AG04449 (cell line): Measurements from ENCODE around the gene NUP155.

Source experiments
- CTCF ChIA-PET: fragments of 350-600 bp; formaldehyde crosslinking; extraction: SDS; loops from one replicate; lab custom pipeline; 2021; ENCODE audit warnings: antibody characterized with exemption; lab: Yijun Ruan, JAX
- POLR2A ChIA-PET: fragments of 400-600, 350-600 bp; formaldehyde crosslinking; extraction: SDS; loops from one replicate; lab custom pipeline; 2020; ENCODE audit warnings: antibody characterized with exemption, inconsistent platforms; lab: Yijun Ruan, JAX
- DNase-seq: peaks from one replicate; pipeline ENCODE4 v3.0.0-alpha.2; 2010; ENCODE audit warnings: low read depth, low spot score
- H3K4me3 ChIP-seq: 2 replicates; pipeline ENCODE4 v1.5.1; 2011; ENCODE audit warnings: low read depth, mild to moderate bottlenecking, control low read depth, low read length
- TF ChIP-seq, protein P1 (sequence below): IDR thresholded peaks from one replicate; pipeline ENCODE4 v1.5.1; 2011; ENCODE audit warnings: mild to moderate bottlenecking, moderate library complexity, low read length, control low read depth, inconsistent platforms; ENCODE audit not compliant: insufficient read depth; ENCODE audit errors: missing control alignments

Gene NUP155

DNA sequence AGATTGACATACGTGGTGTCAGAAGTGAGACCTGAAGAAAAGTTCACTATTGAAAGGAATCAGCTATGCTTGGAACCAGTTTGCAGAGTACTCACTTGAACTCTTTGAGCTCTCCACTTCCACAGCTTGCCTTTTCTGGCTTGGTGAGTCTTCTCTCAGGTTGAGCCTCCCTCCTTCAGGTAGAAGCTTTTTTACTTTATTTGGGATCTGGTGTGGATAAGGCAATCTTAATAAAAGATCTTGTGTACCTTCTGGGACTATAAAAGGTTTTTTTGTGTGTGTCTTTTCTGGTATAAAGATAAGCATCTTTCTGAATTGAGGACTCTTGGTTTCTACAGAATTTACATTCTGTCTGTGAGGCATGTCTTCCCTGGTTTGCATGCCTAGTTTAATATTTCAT is 116.3 kb downstream of the NUP155 start:
- no peak for DNase-seq
- H3K4me3 ChIP-seq = no peak overlapping the region
- POLR2A ChIA-PET = no interaction called here
- TF ChIP-seq, protein P1, sequence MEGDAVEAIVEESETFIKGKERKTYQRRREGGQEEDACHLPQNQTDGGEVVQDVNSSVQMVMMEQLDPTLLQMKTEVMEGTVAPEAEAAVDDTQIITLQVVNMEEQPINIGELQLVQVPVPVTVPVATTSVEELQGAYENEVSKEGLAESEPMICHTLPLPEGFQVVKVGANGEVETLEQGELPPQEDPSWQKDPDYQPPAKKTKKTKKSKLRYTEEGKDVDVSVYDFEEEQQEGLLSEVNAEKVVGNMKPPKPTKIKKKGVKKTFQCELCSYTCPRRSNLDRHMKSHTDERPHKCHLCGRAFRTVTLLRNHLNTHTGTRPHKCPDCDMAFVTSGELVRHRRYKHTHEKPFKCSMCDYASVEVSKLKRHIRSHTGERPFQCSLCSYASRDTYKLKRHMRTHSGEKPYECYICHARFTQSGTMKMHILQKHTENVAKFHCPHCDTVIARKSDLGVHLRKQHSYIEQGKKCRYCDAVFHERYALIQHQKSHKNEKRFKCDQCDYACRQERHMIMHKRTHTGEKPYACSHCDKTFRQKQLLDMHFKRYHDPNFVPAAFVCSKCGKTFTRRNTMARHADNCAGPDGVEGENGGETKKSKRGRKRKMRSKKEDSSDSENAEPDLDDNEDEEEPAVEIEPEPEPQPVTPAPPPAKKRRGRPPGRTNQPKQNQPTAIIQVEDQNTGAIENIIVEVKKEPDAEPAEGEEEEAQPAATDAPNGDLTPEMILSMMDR = no peak
- CTCF ChIA-PET = no interaction called here

DNA sequence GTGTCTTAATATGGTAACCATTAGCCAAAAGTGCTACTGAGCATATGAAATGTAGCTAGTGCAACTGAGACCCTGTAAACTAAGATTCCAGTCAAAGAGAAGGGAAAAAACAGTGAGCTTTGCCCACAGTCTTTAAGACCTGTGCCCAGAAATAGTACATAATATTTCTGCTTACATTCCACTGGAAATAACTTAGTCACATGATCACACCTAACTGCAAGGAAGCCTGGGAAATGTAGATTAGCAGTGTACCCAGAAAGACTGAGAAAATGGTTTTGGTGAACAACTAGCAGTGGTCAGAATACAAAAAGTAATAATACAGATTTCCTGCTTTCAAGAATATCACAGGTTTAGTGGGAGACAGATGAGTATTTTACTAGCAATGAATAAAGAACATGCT is 119.2 kb downstream of the NUP155 start:
- DNase-seq = no peak
- TF ChIP-seq, protein P1 = no peak
- ChIA-PET CTCF (no interaction called here), POLR2A (no interaction called here)
- no peak overlapping the region for H3K4me3 ChIP-seq

DNA sequence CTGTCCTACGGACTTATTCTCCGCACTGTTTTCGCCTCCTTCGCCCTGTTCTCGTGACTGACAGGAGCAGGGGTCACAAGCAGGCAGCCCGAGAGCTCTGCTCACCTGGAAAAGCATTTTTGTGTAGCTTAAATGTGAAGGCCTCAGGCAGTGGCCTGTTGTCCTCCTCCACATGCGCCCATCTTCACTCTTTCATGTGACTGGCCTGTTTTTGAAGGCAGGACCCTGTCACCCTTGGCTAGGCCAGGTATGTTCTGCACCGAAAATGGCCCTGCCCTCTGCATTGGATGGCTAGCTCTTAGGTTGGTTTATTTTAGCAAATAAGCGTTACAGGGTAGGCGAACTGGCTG is 121.1 kb downstream of the NUP155 start:
- peak overlapping the region; percentile 83 for H3K4me3 ChIP-seq
- TF ChIP-seq, protein P1 = no peak
- ChIA-PET POLR2A (no interaction called here), CTCF (no interaction called here)
- no peak for DNase-seq

DNA sequence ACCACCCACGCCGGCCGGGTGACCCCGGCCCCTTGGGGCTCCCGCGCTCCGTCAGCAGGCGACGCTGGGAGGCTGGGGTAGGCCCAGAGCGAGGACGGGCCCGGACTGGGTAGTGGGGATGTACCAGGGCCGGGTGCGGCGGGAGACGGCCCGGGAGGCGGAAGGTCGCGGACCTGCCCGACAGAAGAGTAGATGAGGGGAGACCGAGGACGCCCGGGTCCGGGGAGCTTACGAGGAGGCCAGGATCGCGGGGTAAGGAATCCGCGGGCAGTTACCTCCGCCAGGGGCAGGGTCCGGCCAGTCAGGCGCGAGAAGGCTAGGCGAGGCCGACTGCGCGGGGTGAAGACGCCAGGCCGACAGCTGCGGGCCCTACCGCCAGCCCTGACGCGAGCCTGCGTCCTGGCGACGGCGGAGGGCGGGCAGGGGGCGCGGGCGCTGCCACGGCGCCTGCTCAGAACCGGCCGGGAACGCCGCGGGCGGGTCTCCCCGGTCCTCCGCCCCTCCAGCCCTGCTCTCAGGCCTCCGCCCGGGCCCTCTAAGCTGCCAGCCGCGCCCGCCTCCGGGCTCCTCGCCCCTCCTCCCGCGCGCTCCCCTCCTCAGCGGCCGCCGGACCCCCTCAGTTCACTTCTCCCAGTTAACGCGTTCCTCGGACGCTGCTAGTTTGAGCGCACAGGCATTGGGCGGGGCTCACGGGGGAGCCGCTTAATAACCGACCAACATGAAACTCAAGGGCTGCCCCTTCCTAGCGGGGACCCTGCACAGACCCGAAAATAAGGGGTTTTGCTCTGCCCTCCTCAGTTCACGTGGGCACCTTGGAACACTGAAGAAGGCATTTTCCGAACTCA is 121.7 kb downstream of the NUP155 start, which contains the start of gene CPLANE1:
Gene CPLANE1, minus strand, starts transcription at position 407 of the 845 bp plus-strand sequence. CDS start 1,678 bp downstream, outside the sequence.
- CTCF ChIA-PET = interaction anchor here (1.1 kb wide), 1 partner anchor 9 kb away, joined by 5 read pairs; no protein-coding TSS in a partner anchor
- DNase-seq = no peak
- POLR2A ChIA-PET = no interaction called here
- peak within 1 kb of the TSS; percentile 83 for H3K4me3 ChIP-seq
- TF ChIP-seq, protein P1 = no peak

DNA sequence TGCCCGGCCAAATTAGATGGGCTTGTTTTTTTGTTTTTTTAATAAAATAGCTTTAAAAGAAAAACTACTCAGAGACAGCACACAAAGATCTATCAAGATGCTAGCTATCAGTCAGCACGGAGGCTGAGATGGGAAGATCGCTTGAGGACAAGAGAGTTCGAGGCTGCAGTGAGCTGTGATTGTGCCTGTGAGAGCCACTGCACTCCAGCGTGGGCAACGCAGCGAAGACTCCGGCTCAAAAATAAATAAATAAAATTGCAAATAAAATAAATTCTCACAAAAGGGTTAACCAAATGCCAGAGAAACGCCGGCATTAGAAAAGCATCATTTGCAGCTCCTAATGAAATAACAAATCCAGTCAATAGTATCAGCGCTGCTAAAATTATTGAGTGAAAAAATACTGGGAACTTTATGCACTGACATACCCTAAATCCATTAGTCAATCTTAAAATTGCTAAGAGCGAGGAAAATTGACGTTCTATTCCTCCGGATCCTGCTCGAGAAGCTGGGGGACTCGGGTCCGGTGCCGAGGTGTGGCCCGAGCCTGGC is 122.4 kb downstream of the NUP155 start:
- DNase-seq = no peak
- CTCF ChIA-PET = interaction anchor here (1.1 kb wide), 1 partner anchor 10 kb away, joined by 5 read pairs; no protein-coding TSS in a partner anchor

DNA sequence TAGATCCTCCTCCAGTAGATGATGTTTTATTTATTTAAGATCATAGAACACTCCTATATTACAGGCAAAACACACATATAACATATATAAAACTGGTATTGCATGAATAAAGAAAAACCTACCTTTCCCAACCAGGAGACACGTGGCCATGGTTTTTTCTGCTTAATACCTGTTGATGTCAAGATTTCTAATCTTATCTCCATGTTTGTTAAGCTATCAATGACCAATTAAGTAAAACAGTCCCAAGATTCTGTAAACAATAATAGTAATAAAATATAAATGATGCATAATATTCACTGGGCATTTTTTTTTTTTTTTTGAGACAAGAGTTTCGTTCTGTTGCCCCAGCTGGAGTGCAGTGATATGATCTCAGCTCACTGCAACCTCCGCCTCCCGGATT is 123.4 kb downstream of the NUP155 start:
- TF ChIP-seq, protein P1 = no peak
- POLR2A ChIA-PET = no interaction called here
- DNase-seq = no peak
- no peak overlapping the region for H3K4me3 ChIP-seq
- CTCF ChIA-PET = no interaction called here

More for the DNA sequence above, 122.4 kb downstream of the NUP155 start:
- H3K4me3 ChIP-seq = peak overlapping the region; percentile 83
- TF ChIP-seq, protein P1 = no peak
- POLR2A ChIA-PET = no interaction called here
